RWPE2 (cell line): ENCODE measurements around the gene FRMPD1.

Source experiments
- ATAC-seq: fragments of 200-7000 bp; cut with Tn5 transposase; 3 replicates; pipeline ENCODE4 v1.9.1; 2021; ENCODE audit warnings: low read depth
- DNase-seq: peaks from one replicate; pipeline ENCODE4 v3.0.0-alpha.2; 2020; ENCODE audit warnings: low spot score
- H3K27ac ChIP-seq: fragments of 450-650 bp; 2 replicates; pipeline ENCODE4 v1.5.1; 2017; ENCODE audit warnings: mild to moderate bottlenecking; ENCODE audit not compliant: poor library complexity, severe bottlenecking
- H3K27me3 ChIP-seq: fragments of 250-450 bp; sonication (Bioruptor Pico); 2 replicates; pipeline ENCODE4 v1.5.1; 2021; ENCODE audit warnings: mild to moderate bottlenecking, moderate library complexity; ENCODE audit not compliant: insufficient read depth, poor library complexity, severe bottlenecking
- H3K36me3 ChIP-seq: fragments of 250-450 bp; sonication (Bioruptor Pico); 2 replicates; pipeline ENCODE4 v1.5.1; 2020; ENCODE audit warnings: low read depth, mild to moderate bottlenecking, moderate library complexity
- H3K4me1 ChIP-seq: fragments of 250-450 bp; sonication (Bioruptor Pico); 2 replicates; pipeline ENCODE4 v1.5.1; 2021; ENCODE audit warnings: mild to moderate bottlenecking, moderate library complexity; ENCODE audit not compliant: insufficient read depth, poor library complexity, severe bottlenecking
- H3K4me3 ChIP-seq: fragments of 250-450 bp; sonication (Bioruptor Pico); 2 replicates; pipeline ENCODE4 v1.5.1; 2021; ENCODE audit warnings: mild to moderate bottlenecking, moderate library complexity; ENCODE audit not compliant: severe bottlenecking
- H3K9me3 ChIP-seq: fragments of 250-450 bp; sonication (Bioruptor Pico); 2 replicates; pipeline ENCODE4 v1.5.1; 2021; ENCODE audit warnings: mild to moderate bottlenecking, moderate library complexity; ENCODE audit not compliant: severe bottlenecking
- TF ChIP-seq, protein P1 (sequence below): fragments of 450-650 bp; IDR thresholded peaks from one replicate; pipeline ENCODE4 v1.5.1; 2017; ENCODE audit warnings: mild to moderate bottlenecking, moderate library complexity; ENCODE audit not compliant: poor library complexity, severe bottlenecking

Gene FRMPD1

DNA sequence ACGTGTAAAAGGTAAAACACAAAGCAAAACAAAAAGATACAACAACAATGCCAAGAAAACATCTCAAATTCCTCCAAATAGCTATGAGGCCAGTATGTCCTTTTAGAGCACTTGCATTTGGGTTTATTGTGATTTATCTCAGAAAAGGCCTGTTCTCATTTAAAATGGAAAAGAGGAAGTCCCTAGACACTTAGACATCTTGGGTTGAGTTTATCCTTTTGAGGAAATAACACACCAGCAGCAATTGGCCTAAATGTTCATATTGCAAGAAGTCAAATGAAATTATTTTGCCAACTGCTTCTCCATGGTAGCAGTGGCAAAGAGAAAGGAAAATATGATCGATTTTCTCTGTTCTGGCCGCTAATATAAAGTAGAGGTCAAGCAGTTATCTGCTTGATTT is 59.3 kb downstream of the FRMPD1 start:
- TF ChIP-seq, protein P1, sequence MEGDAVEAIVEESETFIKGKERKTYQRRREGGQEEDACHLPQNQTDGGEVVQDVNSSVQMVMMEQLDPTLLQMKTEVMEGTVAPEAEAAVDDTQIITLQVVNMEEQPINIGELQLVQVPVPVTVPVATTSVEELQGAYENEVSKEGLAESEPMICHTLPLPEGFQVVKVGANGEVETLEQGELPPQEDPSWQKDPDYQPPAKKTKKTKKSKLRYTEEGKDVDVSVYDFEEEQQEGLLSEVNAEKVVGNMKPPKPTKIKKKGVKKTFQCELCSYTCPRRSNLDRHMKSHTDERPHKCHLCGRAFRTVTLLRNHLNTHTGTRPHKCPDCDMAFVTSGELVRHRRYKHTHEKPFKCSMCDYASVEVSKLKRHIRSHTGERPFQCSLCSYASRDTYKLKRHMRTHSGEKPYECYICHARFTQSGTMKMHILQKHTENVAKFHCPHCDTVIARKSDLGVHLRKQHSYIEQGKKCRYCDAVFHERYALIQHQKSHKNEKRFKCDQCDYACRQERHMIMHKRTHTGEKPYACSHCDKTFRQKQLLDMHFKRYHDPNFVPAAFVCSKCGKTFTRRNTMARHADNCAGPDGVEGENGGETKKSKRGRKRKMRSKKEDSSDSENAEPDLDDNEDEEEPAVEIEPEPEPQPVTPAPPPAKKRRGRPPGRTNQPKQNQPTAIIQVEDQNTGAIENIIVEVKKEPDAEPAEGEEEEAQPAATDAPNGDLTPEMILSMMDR = no peak
- no peak overlapping the region for H3K4me3 ChIP-seq
- no peaks in the 10 kb centered on the region for H3K9me3 ChIP-seq
- DNase-seq (no peak), ATAC-seq (no peak)
- H3K27ac ChIP-seq = no peak overlapping the region
- H3K27me3 ChIP-seq = no peaks in the 10 kb centered on the region
- no peaks in the 10 kb centered on the region for H3K4me1 ChIP-seq
- no peaks in the 10 kb centered on the region for H3K36me3 ChIP-seq

DNA sequence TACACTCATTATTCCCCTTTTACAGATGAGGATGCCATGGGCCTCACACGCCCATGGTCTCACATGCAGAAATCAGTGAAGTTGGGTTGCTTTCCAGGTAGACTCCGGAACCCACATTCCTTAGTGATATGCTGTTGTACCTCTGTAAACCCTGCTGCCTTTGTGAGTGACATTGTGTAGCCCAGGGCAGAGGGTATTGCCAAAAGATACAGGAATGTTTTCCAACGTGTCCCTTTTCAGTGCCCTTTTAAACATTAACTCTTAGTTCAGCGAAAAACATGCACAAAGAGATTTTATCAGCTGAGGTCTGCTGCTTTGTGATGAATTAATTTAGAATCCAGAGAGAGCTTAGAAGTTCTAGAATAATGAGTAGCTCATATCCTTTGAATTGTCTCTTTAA is 64.5 kb downstream of the FRMPD1 start:
- TF ChIP-seq, protein P1 = no peak
- H3K27me3 ChIP-seq = no peaks in the 10 kb centered on the region
- no peaks in the 10 kb centered on the region for H3K36me3 ChIP-seq
- ATAC-seq (no peak), DNase-seq (no peak)
- H3K27ac ChIP-seq = no peak overlapping the region
- no peaks in the 10 kb centered on the region for H3K4me1 ChIP-seq
- no peaks in the 10 kb centered on the region for H3K9me3 ChIP-seq
- no peak overlapping the region for H3K4me3 ChIP-seq

DNA sequence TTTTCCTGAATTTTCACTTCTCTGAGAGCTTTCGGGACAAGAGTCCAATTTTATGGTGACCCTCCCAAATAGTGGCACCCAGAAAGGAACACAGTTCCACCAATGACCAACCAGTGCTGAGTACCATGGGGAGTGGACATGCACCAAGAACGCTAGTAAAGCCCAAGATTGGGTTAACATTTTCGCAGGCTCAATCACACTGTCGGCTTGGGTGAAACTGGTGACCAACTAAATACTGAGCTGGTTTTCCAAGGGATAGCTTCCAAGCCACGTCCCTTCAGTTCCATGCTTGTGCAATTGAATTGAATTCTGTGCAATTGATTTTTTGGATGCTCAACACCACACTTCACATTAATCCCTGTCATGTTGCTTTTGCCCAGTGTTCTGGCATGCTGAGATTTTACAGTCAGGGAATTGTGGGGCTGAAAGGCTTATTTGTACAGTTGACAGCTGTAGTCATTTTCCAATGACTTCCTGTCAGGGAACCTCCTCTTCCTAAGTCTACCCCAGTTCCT is 65.3 kb downstream of the FRMPD1 start:
- no peak for ATAC-seq
- no peak for DNase-seq
- H3K27ac ChIP-seq = no peak overlapping the region
- no peaks in the 10 kb centered on the region for H3K27me3 ChIP-seq
- no peak overlapping the region for H3K4me3 ChIP-seq
- TF ChIP-seq, protein P1 = no peak
- H3K4me1 ChIP-seq = no peaks in the 10 kb centered on the region
- no peaks in the 10 kb centered on the region for H3K36me3 ChIP-seq
- H3K9me3 ChIP-seq = no peaks in the 10 kb centered on the region

DNA sequence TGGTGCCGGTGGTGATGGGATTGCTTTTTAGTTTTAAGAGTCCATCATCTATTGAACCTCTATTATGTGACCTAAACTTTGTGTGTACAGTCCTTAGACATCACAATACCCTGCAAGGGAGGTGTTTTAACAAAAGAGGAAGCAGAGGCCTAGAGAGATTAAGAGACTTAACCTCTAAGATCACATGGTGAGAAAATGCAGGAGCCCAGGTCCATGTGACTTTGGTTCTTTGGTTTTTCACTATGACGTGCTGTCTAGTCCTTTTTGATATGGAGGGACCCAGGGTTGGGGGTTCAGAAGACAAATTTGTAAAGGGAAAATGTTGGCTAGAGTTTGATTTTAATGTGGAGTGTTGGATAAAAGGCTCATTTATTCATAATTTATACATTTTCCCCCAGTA is 68.8 kb downstream of the FRMPD1 start:
- H3K4me3 ChIP-seq = no peak overlapping the region
- H3K27me3 ChIP-seq = no peaks in the 10 kb centered on the region
- no peak overlapping the region for H3K27ac ChIP-seq
- no peak for ATAC-seq
- TF ChIP-seq, protein P1 = no peak
- H3K36me3 ChIP-seq = no peaks in the 10 kb centered on the region
- H3K9me3 ChIP-seq = no peaks in the 10 kb centered on the region
- DNase-seq = no peak
- no peaks in the 10 kb centered on the region for H3K4me1 ChIP-seq

- DNase-seq = no peak
- TF ChIP-seq, protein P1 = no peak
- no peak overlapping the region for H3K27ac ChIP-seq
- H3K4me3 ChIP-seq = no peak overlapping the region
- H3K9me3 ChIP-seq = no peaks in the 10 kb centered on the region
- no peaks in the 10 kb centered on the region for H3K27me3 ChIP-seq
- H3K4me1 ChIP-seq = peaks cover 17% of the 10 kb centered on the region
- no peak for ATAC-seq
- no peaks in the 10 kb centered on the region for H3K36me3 ChIP-seq
Measured at GRCh38 chr9:37727013-37727412, 76.3 kb downstream of the FRMPD1 start.
